Tibial nerve (tissue), 4 donors: ENCODE results near the gene CCDC110. TPM values are rescaled to one million over a fixed set of nuclear protein-coding genes. Genes with fewer than 3 reads are reported as not detected.

ENCODE experiments used
- DNase-seq, 2 donors: peaks; one replicate each; pipeline ENCODE4 v3.0.0-alpha.2; 2019; ENCODE audit warnings: low spot score in 2 of 2
- H3K27ac ChIP-seq, 4 donors: fragments of 200-600 bp; sonication (generic) in 3 of 4; one replicate each; pipeline ENCODE4 v1.5.1; 2017 to 2019; ENCODE audit warnings: mild to moderate bottlenecking in 1 of 4
- H3K27me3 ChIP-seq, 2 donors: fragments of 200-600 bp; sonication (generic) in 1 of 2; one replicate each; pipeline versions ENCODE4 v1.5.1 to v1.6.0; 2017 to 2019
- H3K36me3 ChIP-seq, 3 donors: fragments of 200-600 bp; sonication (generic); one replicate each; pipeline ENCODE4 v1.5.1; 2018 to 2019
- H3K4me1 ChIP-seq, 4 donors: fragments of 200-600 bp; sonication (generic) in 3 of 4; one replicate each; pipeline ENCODE4 v1.5.1; 2017 to 2019
- H3K4me3 ChIP-seq, 4 donors: fragments of 200-600 bp; sonication (generic) in 3 of 4; one replicate each; pipeline ENCODE4 v1.5.1; 2017 to 2019; ENCODE audit warnings: mild to moderate bottlenecking in 1 of 4, moderate library complexity in 1 of 4
- H3K9me3 ChIP-seq, 4 donors: fragments of 200-600 bp; sonication (generic) in 3 of 4; one replicate each; pipeline ENCODE4 v1.5.1; 2017 to 2019
- CTCF ChIP-seq, 5 experiments: fragments of 200-600 bp in 3 of 5; fragments of 450-650 bp in 2 of 5; sonication (generic) in 3 of 5; IDR thresholded peaks; one replicate each; pipeline ENCODE4 v1.5.1; 2016 to 2019; ENCODE audit warnings: antibody characterized with exemption in 5 of 5, mild to moderate bottlenecking in 3 of 5, moderate library complexity in 2 of 5
- EP300 ChIP-seq, 2 donors: sonication (generic); formaldehyde crosslinking; IDR thresholded peaks; one replicate each; pipeline ENCODE4 v1.6.1; 2017; ENCODE audit warnings: antibody characterized with exemption in 2 of 2, mild to moderate bottlenecking in 1 of 2
- POLR2A ChIP-seq, 2 donors: fragments of 450-650 bp; IDR thresholded peaks; one replicate each; pipeline ENCODE4 v1.6.1; 2017; ENCODE audit warnings: antibody characterized with exemption in 2 of 2, mild to moderate bottlenecking in 2 of 2, moderate library complexity in 2 of 2
- WGBS, 2 donors: methylation state at CpG; one replicate each; pipeline ENCODE4 v1.1.5; 2018; 5-methylcytosine and 5-hydroxymethylcytosine counted together
- small RNA-seq: library from RNA; depleted of rRNA; stranded (forward); fragments of <200 nt; gene quantifications from one replicate; pipeline ENCODE3, GENCODE V24; 2016
- total RNA-seq, 4 donors: library from RNA; depleted of rRNA; stranded (reverse); fragments of >200 nt; gene quantifications; one replicate each; pipeline ENCODE4 v1.1.0, GENCODE V29; 2016

Gene CCDC110
- total RNA-seq, 4 donors from 2014 or later: 0.20 to 0.90 TPM; not detected in 2

GRCh38 chr4:185395238-185395955 is 76.1 kb downstream of the CCDC110 start, which contains the start of gene LRP2BP:
LRP2BP (minus strand) TSS chr4:185395924; CDS start chr4:185378186, 17,738 bp downstream.
- H3K9me3 ChIP-seq: no peaks in the 10 kb centered on the region
- peak within 1 kb of the TSS; percentile 87 to 98 (median 96) for H3K4me3 ChIP-seq
- H3K36me3 ChIP-seq: peaks cover 0 to 5% (median 0%) of the 10 kb centered on the region in 3 donors
- no peaks in the 10 kb centered on the region for H3K27me3 ChIP-seq
- DNase-seq: no peak
- H3K27ac ChIP-seq: peak within 1 kb of the TSS; percentile 97 to 100 (median 100)
- WGBS, 2 donors: 2% methylated on average over 12 of the region's 12 CpGs
- H3K4me1 ChIP-seq: peaks cover 0 to 47% (median 7%) of the 10 kb centered on the region in 4 donors
- TF ChIP-seq POLR2A (IDR thresholded peaks at IDR 0.05): no peak
- no peak for TF ChIP-seq CTCF (IDR thresholded peaks at IDR 0.05)
- TF ChIP-seq EP300 (IDR thresholded peaks at IDR 0.05): peak in 1 of 2 donors; percentile 81

Small RNAs within 50 kb of the gene (small RNA-seq; reads per million reads assigned to genes)
- not detected for gene RF00019

Other genes starting within 250 kb of the CCDC110 start
- gene LRP2BP, start 75.8 kb downstream of the CCDC110 start, total RNA-seq: 1 to 10 TPM; 1.7 to 5.5 (median 3.4) TPM
- 10 to 100 TPM in 3 of 4 donors, 1 to 10 TPM in 1; 9.6 to 38.4 (median 30.6) TPM for gene ANKRD37, start 74.9 kb downstream of the CCDC110 start, total RNA-seq
- 10 to 100 TPM; 19.4 to 35.0 (median 29.2) TPM for gene UFSP2, start 45.8 kb downstream of the CCDC110 start, total RNA-seq
- gene PDLIM3, start 63.8 kb upstream of the CCDC110 start, total RNA-seq: 10 to 100 TPM; 24.5 to 56.9 (median 45.0) TPM